Measurements from ENCODE around the gene L3MBTL3. TPM values are rescaled to one million over a fixed set of nuclear protein-coding genes. Genes with fewer than 3 reads are reported as not detected.

L3MBTL3 gene
- total RNA-seq, 1 experiment from 2014 or later: 31.5 TPM

DNA sequence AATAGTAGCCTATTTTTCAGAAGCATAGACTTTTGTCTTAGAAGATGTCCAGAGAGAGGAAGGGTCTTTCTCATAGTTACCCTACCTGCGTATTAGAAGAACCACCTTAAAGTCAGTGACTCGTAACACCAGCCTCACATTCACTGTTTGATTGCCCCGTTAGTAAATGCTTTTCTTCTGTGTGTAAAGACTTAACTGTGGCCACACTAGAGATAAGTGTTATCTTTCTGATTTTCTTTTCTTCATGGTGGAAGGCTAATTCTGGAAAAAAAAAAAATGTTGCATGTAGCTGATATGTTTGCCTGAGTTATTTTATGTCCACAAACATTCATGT lies 120.5 kb downstream of the L3MBTL3 start:
- no TSS peak for BruUV-seq (replicated peaks)
- no peak for DNase-seq (ENCODE audit: low read depth, low spot score)
- no peak overlapping the region for H3K9ac ChIP-seq (ENCODE audit: low read length)
- no peak for ATAC-seq
- H3K4me2 ChIP-seq (ENCODE audit: low read length): no peak overlapping the region
- intact Hi-C loops (cut with micrococcal nuclease): no loop called here
- no peak for TF ChIP-seq ZNF274 (IDR thresholded peaks at IDR 0.05; ENCODE audit: low read depth, low read length)
- TF ChIP-seq ELF1 (IDR thresholded peaks at IDR 0.05; ENCODE audit: borderline replicate concordance, low read depth): no peak
- H3K27me3 ChIP-seq (ENCODE audit: insufficient read depth, low read length): no peaks in the 10 kb centered on the region
- no peaks in the 10 kb centered on the region for H3K79me2 ChIP-seq (ENCODE audit: insufficient read depth, low read length)
- peaks cover 0 to 8% of the 10 kb centered on the region in 2 experiments; a peak in 2 of 4 replicates for H3K36me3 ChIP-seq (ENCODE audit: control insufficient read depth in 1 of 2, insufficient read depth in 2 of 2, low read length in 2 of 2)
- H3K4me1 ChIP-seq (ENCODE audit: control insufficient read depth in 1 of 2, insufficient read depth in 2 of 2, low read length in 2 of 2): no peaks in the 10 kb centered on the region
- H3K9me2 ChIP-seq (ENCODE audit: insufficient read depth): no peaks in the 10 kb centered on the region
- POLR2A ChIA-PET: no interaction called here
- H3K9me3 ChIP-seq (ENCODE audit: control insufficient read depth in 1 of 2, insufficient read depth in 1 of 2, low read depth in 1 of 2, low read length in 2 of 2): no peaks in the 10 kb centered on the region
- no peak overlapping the region for H2AFZ ChIP-seq (ENCODE audit: low read depth, low read length, poor library complexity, severe bottlenecking)
- CTCF ChIA-PET: no interaction called here
- H3K4me3 ChIP-seq (replicated peaks in 1 of 2; ENCODE audit: low read depth in 1 of 2, low read length in 2 of 2): no peak overlapping the region
- RAD21 ChIA-PET (ENCODE audit: low non-redundant PET in 1 of 2, low total read pairs in 2 of 2, uncharacterized antibody in 2 of 2, unreplicated experiment in 2 of 2): no interaction called here
- H3K27ac ChIP-seq (ENCODE audit: low read depth, low read length): no peak overlapping the region
- no peaks in the 10 kb centered on the region for H4K20me1 ChIP-seq (ENCODE audit: insufficient read depth)

- TF ChIP-seq SRF (IDR thresholded peaks at IDR 0.05; ENCODE audit: low read depth) (no peak), ZNF274 (IDR thresholded peaks at IDR 0.05; ENCODE audit: low read depth, low read length) (no peak), RAD21 (IDR thresholded peaks at IDR 0.05; ENCODE audit: low read depth) (no peak), REST (IDR thresholded peaks at IDR 0.05; ENCODE audit: low read depth) (no peak), SIN3A (IDR thresholded peaks at IDR 0.05; ENCODE audit: low read depth) (no peak)
- Histone ChIP-seq H3K27me3 (ENCODE audit: insufficient read depth, low read length) (no peaks in the 10 kb centered on the region), H4K20me1 (ENCODE audit: insufficient read depth) (no peaks in the 10 kb centered on the region), H3K27ac (ENCODE audit: low read depth, low read length) (no peak overlapping the region), H3K36me3 (ENCODE audit: control insufficient read depth in 1 of 2, insufficient read depth in 2 of 2, low read length in 2 of 2) (peaks cover 0 to 5% of the 10 kb centered on the region in 2 experiments; a peak in 1 of 4 replicates), H3K4me3 (replicated peaks in 1 of 2; ENCODE audit: low read depth in 1 of 2, low read length in 2 of 2) (no peak overlapping the region), H3K4me1 (ENCODE audit: control insufficient read depth in 1 of 2, insufficient read depth in 2 of 2, low read length in 2 of 2) (no peaks in the 10 kb centered on the region), H3K9me2 (ENCODE audit: insufficient read depth) (no peaks in the 10 kb centered on the region), H3K4me2 (ENCODE audit: low read length) (no peak overlapping the region), H2AFZ (ENCODE audit: low read depth, low read length, poor library complexity, severe bottlenecking) (no peak overlapping the region), H3K79me2 (ENCODE audit: insufficient read depth, low read length) (no peaks in the 10 kb centered on the region), H3K9me3 (ENCODE audit: control insufficient read depth in 1 of 2, insufficient read depth in 1 of 2, low read depth in 1 of 2, low read length in 2 of 2) (no peaks in the 10 kb centered on the region), H3K9ac (ENCODE audit: low read length) (no peak overlapping the region)
- ChIA-PET RAD21 (ENCODE audit: low non-redundant PET in 1 of 2, low total read pairs in 2 of 2, uncharacterized antibody in 2 of 2, unreplicated experiment in 2 of 2) (no interaction called here), CTCF (no interaction called here), POLR2A (no interaction called here)
- intact Hi-C loops (cut with micrococcal nuclease): no loop called here
- no peak for DNase-seq (ENCODE audit: low read depth, low spot score)
- ATAC-seq: no peak
- BruUV-seq (replicated peaks): no TSS peak
These were observed 121.7 kb downstream of the L3MBTL3 start for GRCh38 chr6:130140084-130140483.

Data from HCT116 (cell line).